Uterus (tissue), 2 donors: ENCODE results near the gene HIPK2.

Experiments
- CTCF ChIP-seq, 4 experiments: fragments of 200-600 bp in 2 of 4; fragments of 450-650 bp in 2 of 4; sonication (generic) in 2 of 4; IDR thresholded peaks; one replicate each; pipeline ENCODE4 v1.5.1; 2016 to 2019; ENCODE audit warnings: antibody characterized with exemption in 4 of 4, mild to moderate bottlenecking in 2 of 4, moderate library complexity in 1 of 4
- POLR2A ChIP-seq, 2 donors: fragments of 450-650 bp; IDR thresholded peaks; one replicate each; pipeline ENCODE4 v1.6.1; 2016; ENCODE audit warnings: antibody characterized with exemption in 2 of 2, mild to moderate bottlenecking in 1 of 2, moderate library complexity in 1 of 2

- TF ChIP-seq POLR2A (IDR thresholded peaks at IDR 0.05) = no peak
- TF ChIP-seq CTCF (IDR thresholded peaks at IDR 0.05) = no peak
These were observed 27.2 kb downstream of the HIPK2 start for GRCh38 chr7:139750459-139751095.
